Measurements from ENCODE around the gene ELF5.

DNA sequence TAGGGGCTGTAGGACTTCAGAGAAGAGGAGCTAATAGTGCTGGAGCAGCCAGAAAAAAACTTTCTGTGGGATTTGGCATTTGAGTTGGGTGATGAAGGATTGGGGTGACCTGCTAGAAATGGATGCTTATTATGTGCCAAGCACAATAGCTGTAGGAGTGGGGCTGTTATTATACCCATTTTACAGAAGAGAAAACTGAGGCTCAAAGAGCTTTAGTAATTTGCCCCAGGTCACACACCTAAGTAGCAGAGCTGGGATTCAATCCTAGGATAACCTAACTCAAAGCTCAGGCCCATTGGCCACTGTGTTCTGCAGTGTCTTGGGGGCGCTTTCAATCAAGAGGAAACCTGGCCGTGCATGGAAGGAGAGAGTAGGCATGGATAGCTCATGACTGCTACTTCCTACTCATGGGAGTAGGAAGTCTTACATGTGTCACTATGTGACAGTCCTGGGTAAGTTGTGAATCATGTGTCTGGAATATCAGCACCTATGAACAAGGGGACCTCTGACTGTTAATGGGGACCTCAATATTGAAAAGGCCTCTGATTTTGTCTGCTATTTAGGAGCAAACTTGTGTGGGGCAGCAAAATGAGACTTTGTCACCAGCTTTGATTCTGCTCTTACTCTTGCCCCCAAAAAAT is 6.1 kb upstream of the ELF5 start:
- TF ChIP-seq, protein P1, sequence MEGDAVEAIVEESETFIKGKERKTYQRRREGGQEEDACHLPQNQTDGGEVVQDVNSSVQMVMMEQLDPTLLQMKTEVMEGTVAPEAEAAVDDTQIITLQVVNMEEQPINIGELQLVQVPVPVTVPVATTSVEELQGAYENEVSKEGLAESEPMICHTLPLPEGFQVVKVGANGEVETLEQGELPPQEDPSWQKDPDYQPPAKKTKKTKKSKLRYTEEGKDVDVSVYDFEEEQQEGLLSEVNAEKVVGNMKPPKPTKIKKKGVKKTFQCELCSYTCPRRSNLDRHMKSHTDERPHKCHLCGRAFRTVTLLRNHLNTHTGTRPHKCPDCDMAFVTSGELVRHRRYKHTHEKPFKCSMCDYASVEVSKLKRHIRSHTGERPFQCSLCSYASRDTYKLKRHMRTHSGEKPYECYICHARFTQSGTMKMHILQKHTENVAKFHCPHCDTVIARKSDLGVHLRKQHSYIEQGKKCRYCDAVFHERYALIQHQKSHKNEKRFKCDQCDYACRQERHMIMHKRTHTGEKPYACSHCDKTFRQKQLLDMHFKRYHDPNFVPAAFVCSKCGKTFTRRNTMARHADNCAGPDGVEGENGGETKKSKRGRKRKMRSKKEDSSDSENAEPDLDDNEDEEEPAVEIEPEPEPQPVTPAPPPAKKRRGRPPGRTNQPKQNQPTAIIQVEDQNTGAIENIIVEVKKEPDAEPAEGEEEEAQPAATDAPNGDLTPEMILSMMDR (IDR thresholded peaks at IDR 0.05), result no peak
- no peak for TF ChIP-seq EZH2 (IDR thresholded peaks at IDR 0.05; ENCODE audit: borderline replicate concordance, insufficient read depth, low read depth, low read length, poor library complexity, severe bottlenecking)
